HG02610 (cell line): ENCODE results near the gene TDRD6.
A peak's percentile ranks its signal among the peaks of the same experiment; 100 is the strongest.

Experiments used
- ATAC-seq: cut with Tn5 transposase; IDR thresholded peaks from one replicate; pipeline ENCODE4 v1.9.1; 2021; ENCODE audit warnings: mild to moderate bottlenecking, moderate library complexity; ENCODE audit not compliant: unreplicated experiment

The TDRD6 gene

DNA sequence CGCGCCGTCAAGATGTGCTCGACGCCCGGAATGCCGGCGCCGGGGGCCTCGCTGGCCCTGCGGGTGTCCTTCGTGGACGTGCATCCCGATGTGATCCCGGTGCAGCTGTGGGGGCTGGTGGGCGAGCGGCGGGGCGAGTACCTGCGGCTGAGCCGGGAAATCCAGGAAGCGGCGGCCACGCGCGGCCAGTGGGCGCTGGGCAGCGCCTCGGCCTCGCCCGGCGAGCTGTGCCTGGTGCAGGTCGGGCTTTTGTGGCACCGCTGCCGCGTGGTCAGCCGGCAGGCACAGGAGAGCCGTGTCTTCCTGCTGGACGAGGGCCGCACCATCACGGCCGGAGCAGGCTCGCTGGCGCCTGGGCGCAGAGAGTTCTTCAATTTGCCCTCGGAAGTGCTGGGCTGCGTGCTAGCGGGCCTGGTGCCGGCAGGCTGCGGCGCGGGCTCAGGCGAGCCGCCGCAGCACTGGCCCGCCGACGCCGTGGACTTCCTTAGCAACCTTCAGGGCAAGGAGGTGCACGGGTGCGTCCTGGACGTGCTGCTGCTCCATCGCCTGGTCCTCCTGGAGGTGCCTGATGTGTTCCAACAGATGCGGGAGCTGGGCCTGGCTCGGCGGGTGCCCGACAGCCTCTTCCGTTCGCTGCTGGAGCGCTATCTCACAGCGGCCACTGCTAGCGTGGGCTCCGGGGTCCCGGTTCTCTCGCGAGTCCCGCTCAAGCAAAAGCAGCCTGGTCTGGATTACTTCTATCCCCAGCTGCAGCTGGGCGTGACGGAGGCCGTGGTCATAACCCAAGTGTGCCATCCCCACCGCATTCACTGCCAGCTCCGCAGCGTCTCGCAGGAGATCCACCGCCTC, 656 bp downstream of the TDRD6 start:
- no peak for ATAC-seq

DNA sequence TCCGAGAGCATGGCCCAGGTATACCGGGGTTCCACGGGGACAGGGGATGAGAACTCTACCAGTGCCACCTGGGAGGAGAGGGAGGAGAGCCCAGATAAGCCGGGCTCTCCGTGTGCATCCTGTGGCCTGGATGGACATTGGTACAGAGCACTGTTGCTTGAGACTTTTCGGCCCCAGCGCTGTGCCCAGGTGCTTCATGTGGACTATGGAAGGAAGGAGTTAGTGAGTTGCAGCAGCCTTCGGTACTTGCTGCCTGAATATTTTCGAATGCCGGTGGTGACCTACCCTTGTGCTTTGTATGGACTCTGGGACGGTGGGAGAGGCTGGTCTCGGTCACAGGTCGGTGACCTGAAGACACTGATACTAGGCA, 1.3 kb downstream of the TDRD6 start:
- ATAC-seq, result no peak

DNA sequence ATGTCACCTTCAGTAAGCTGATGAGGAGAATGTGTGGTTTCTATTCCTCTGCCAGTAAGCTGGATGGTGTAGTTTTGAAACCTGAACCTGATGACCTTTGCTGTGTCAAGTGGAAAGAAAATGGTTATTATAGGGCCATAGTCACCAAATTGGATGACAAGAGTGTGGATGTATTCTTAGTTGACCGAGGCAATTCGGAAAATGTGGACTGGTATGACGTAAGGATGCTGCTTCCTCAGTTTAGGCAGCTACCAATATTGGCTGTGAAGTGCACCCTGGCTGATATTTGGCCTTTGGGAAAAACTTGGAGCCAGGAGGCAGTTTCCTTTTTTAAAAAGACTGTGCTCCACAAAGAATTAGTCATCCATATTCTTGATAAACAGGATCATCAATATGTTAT, 2.0 kb downstream of the TDRD6 start:
- ATAC-seq, result no peak

DNA sequence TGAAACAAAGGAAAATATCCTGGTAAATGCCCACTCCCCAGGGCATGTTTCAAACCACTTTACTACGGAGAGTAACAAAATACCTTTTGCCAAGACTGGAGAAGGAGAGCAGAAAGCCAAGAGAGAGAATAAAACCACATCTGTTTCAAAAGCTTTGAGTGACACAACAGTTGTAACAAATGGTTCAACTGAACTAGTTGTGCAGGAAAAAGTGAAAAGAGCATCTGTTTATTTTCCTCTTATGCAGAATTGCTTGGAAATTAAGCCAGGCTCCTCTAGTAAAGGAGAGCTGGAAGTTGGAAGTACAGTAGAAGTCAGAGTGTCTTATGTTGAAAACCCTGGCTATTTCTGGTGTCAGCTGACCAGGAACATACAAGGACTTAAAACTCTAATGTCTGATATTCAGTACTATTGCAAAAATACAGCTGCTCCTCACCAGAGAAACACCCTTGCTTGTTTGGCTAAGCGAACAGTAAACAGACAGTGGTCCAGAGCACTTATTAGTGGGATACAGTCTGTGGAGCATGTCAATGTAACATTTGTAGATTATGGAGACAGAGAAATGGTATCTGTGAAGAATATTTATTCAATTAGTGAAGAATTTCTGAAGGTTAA, 2.6 kb downstream of the TDRD6 start:
- no peak for ATAC-seq

DNA sequence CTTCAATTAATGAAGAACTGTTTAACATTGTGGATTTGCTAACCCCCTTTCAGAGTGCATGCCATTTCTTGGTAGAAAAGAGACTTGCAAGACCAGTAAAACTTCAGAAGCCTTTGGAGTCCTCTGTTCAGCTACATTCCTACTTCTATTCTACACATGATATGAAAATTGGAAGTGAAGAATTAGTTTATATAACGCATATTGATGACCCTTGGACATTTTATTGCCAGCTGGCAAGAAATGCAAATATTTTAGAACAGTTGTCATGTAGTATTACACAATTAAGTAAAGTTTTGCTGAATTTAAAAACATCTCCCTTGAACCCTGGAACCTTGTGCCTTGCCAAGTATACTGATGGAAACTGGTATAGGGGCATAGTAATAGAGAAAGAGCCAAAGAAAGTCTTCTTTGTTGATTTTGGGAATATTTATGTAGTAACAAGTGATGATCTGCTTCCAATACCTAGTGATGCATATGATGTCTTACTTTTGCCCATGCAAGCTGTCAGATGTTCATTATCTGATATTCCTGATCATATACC, 3.3 kb downstream of the TDRD6 start:
- no peak for ATAC-seq

DNA sequence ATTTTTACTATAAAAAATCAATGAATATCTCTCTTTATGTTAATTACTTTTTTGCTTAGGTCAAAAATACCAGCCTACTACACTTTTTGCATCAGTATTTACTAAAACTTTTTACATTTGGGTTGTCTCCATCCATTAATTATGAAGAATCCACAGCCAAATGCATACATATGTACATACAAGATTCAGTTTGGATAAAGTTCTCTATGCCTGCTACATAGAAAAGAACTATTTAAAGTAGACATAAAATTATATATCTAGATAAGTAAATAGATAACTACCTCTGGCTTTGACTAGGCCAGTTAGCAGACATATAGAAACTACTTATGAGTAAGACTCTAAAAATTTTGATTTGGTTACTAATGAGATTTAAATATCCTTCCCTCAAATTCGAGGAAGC, 12.3 kb downstream of the TDRD6 start:
- no peak for ATAC-seq

DNA sequence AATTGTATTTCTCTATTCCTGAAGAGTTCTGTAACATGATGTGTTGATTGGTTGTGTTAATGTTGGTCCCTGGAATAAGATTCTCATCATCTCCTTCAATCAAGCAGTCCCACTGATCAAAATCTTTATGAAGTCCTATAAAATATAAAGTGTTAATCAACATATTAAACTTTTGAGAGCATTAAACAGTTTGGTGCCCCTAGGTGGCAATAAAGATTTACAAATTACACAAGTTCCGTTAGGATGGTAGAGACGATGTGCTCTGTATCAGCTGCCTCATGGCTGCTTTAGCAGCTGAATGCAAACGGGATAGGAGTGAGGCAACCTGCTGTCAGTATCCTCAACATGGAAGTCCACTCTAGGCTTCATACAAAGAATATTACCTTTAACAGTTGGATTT, 16.9 kb downstream of the TDRD6 start:
- no peak for ATAC-seq

DNA sequence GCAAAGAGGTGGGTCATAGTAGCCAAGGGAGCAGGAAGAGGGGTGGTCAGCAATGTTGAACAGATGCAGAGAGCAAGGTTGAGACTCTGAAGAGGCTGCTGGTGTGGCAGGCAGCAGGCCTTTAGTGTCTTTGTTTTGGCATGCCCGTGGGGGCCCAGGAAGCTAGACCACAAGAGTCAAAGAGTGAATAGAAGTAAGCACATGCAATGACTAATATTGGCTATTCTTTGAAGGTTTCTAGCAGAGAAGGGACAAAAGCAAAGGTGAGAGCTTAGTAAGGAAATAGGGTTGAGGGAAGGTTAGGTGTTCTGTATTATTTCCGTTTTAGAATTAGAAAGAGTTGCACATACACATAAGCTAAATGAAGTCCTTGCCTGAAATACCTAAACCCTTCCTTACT, 18.8 kb downstream of the TDRD6 start:
- peak; percentile 72 for ATAC-seq

DNA sequence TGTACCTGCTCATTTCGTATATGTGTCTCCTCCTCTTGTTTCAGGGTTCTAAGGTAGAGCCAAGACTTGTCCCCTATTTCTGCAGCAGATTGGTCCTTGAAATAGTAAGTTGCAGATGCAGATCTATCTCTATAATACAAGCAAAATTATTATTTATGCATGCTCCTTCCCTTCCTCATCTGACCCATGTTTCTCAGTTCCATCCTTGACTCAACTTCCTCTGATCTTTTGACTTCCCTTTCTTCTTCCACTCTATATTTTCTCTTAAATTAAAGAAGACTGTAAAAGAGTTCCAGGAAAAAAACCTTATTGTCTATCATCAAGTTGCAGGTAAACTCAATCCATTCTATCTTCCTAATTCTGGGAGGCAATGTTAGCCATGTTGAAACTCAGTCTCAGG, 23.8 kb downstream of the TDRD6 start:
- no peak for ATAC-seq

DNA sequence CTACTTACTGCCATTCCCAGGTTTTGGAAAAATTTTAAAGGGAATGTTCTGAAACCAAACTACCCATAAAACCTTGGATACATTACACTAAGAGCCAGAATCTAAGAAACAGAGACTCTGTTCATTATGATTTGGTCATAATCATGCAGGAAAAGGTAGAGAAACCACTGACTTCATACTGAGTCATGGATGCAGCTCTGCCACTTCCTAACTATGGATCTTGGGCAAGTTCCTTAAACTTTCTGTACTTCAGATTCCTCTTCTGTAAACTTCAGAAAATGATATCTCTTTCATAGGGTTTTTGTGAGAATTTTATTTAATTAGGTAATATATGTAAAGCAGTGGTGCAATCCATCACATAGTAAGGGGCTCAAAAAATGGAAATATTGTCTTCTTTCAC, 27.5 kb downstream of the TDRD6 start:
- no peak for ATAC-seq

DNA sequence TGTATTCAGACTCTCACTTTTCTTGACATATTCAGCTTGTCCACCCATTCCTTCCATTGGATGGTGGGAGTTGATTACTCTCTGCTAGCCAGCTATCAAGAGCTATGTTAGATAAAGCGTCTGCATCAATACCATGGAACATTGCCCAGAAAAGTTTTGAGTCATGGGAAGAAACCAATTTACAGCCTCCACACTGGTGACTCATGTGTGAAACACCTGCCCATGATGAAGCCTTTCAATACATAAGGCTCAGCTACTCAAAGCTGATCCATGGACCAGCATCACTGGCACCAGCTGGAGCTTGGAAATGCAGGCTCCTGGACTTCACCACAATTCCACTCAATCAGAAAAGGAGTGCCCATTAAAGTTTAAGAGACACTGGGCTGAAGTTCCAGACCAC, 31.4 kb downstream of the TDRD6 start:
- ATAC-seq, result no peak

DNA sequence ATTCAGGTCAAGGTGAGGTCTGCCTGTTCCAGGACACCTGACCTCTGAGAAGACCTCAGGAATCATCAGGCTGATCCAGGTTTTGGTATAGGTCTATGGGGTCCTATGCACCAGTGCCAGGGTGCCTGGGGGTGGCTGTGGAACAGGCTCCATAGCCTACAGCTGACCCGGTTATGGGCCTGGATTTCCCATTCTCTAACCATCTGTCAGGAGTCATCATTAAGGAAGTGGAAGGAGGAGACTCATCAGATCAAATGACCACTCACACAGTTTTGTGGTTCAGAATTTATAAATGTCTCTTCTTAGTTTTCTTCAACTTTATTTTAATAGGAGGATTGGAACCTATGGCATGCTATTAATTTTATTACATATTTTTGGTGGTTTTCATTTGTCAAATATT, 32.7 kb downstream of the TDRD6 start:
- no peak for ATAC-seq

DNA sequence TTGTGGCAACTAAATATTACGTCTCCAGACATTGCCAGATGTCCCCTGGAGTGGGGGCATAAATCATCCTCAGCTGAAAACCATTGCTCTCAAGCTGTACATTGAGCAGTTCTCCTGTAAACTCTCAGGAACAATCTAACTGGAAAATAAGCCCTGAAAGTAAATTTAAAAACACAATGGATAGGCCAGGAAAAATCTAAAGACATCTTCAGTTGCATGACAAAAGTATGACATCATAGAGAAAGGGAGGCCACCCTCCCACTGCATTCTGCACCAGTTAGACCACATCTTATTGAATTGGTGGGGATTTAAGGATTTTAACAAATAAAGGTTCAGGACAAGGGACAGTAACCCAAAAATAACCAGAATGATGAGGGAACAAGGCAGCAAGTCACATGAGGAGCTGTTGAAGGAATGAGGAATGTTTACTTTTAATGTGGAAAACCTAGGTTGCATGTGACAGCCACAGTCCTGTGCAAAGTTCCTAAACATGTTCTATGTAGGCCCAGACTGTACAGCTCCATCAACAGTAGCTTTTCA, 42.2 kb downstream of the TDRD6 start:
- ATAC-seq, result no peak

DNA sequence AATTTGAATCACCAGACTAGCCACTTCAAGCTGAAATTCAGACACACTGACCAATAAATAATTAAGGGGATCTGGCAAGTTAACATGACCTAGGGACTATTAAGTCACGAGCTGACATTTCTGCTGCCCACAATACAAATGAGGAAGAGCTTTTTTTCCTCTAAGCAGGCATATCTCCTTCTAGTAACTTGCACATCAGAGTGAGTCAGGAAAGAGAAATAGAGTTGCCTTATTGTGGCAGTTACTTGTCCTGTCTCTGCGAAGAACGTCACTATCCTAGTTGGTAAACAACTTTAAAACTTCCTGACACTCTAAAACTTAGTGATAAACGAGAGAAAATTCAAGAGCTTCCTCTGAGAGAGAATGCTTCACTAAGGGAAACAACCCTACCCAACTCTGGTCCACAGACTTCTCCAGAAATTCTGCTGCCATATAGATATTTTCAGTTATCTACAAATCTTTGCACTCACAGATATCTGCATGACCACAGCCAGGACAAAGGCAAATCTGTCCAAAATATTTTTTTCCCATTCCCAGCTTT, 43.3 kb downstream of the TDRD6 start:
- no peak for ATAC-seq

DNA sequence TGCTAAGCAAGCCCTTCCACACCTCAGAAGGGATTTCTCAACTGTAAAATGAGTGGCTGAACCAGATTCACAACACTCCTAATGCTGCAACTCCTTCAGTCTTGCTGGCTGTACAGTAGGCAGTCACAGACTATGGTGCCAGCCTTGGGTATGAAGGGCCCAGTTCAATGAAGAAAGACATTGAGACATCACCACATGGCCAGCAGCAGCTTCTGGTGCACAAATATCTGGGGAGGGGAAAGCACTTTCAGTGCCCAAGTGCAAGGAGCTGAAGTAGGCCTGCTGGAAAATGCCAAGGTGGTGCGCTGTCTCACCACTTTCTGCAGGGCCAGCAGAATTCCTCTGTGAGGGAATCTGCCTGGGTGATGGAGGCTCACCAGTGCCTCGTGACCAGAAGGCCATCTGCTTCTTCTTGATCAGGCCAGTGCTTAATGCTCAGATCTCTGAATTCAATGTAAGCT, 45.7 kb downstream of the TDRD6 start:
- ATAC-seq, result no peak

DNA sequence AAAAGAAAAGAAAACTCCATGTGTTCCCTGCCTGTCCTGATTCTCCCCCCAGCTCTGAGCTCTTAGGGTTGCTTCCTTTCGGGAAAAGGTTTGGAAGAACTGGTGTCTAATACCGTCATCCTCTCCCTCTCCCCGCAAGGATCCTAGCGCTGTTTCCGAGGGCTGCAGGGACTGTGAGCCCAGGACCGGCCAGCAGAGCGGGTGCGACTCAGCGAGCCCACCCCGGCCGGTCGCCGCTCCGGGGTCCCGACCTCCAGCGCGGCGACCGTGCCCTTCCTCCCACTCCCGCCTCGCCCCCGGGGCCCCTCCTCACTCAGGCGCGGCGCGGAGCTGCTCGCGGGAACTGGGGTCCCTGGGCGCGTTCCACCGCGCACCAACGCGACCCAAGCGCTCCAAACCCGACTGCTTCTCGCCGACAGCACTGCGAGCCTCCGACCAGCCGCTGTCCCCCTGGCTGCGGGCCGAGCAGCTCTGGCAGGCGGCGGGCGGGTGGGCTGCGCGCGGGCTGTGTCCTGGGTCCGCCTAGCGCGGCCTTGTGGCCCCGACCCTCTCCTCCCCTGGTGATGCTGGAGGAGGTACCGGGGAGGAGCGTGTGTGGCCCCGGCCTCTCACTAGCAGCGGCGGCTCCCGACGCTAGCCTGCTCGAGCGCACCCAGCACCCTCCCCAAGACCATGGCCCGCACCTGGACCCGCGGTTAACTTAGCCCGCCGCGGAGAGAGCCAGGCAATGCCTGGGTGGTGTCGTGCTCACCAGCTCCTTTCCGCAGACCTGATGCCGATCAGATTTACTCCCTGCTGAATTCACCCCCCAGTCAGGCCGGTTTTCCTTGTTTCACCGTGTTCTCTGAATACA, 47.4 kb downstream of the TDRD6 start, which contains the start of gene PLA2G7:
Gene PLA2G7 (minus strand): TSS at position 509 of the 853 bp plus-strand sequence. CDS start 12,484 bp downstream, outside the sequence.
- ATAC-seq, result no peak

DNA sequence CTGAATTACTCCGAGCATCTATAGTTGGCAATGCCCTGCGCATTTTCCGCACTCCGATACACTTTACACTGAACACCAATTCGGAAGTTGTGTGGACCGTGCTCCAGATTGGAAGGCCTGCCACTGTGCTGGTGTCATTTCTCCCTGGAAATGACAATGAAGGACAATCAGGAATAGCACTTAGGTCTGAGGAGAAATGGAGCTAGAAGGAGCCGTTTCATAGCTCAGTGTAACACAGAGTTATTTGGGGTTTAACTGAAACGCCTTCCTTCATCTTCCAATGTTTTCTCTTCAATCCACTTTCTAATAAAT, 48.0 kb downstream of the TDRD6 start:
- no peak for ATAC-seq

DNA sequence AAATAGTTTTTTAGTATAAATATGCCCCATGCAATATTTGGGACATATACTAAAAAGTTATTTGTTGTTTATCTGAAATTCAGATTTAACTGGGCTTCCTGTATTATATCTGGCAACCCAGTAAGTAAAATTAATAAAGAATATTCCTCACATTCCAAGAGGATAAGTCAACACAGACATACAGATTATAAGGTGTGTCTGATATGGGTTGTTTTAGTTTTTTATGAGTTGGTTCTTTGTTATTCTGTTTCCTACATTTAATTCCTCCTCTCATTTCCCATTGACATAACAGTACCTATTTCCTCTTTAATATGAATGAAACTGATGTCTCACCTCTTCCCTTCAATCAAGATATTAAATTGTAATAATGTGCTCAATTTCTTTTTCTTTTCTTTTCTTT, 49.2 kb downstream of the TDRD6 start:
- ATAC-seq, result no peak

DNA sequence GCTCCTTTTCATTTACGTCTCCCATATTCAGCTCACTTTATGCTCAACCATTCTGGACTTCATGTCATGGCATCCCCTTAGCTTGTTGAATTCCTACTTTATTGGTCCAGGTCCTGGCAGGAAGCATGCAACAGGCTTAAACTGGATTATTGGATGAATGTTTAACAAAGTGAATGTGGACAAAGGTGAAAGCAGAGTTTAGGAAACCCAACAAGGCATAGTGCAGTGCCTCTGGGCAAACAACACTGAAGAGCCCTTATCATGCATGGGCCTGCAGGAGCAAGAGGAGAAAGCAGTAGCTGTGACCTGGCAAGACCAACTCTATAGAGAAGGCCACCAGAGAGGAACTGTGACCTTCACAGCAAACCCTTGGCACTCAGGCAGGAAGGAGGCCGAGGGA, 53.8 kb downstream of the TDRD6 start:
- ATAC-seq, result no peak

DNA sequence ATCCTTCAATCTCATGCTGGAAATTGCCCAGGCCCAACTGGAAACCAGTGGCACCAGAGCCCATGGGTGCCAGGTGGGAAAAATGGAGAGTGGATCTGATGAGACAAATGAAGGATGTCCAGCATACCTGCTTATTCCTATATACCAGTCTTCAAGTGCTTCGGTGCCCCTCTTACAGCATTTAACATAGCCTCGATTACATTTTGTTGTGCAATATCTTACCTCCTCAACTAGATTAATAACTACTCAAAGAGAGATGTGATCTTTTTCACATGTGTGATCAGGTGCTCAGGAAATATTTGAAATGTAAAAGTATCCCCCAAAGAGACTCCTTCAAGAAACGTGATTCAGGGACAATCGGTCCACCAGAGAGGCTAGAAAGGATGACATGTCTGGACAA, 54.2 kb downstream of the TDRD6 start:
- ATAC-seq, result no peak
